ENCODE results near the gene GPX4.

Gene GPX4

GRCh38 chr19:1108291-1109031, 4.7 kb downstream of the GPX4 start:
- no peak overlapping the region for H3K4me3 ChIP-seq (ENCODE audit: low read depth, low read length)
- no peak for DNase-seq (ENCODE audit: low read depth)
- in situ Hi-C loops (cut with HindIII; ENCODE audit: low sequenced_read_pairs) = no loop called here
- no peak for TF ChIP-seq CTCF (IDR thresholded peaks at IDR 0.05; ENCODE audit: low read depth, low read length, missing control alignments)

- TF ChIP-seq CTCF (IDR thresholded peaks at IDR 0.05; ENCODE audit: low read depth, low read length, missing control alignments) = no peak
- DNase-seq (ENCODE audit: low read depth) = no peak
- in situ Hi-C loops (cut with HindIII; ENCODE audit: low sequenced_read_pairs) = no loop called here
- H3K4me3 ChIP-seq (ENCODE audit: low read depth, low read length) = no peak overlapping the region
Observed at GRCh38 chr19:1109032-1109551, 5.3 kb downstream of the GPX4 start.

GRCh38 chr19:1109697-1110671, 6.2 kb downstream of the GPX4 start:
- in situ Hi-C loops (cut with HindIII; ENCODE audit: low sequenced_read_pairs) = no loop called here
- no peak for TF ChIP-seq CTCF (IDR thresholded peaks at IDR 0.05; ENCODE audit: low read depth, low read length, missing control alignments)
- H3K4me3 ChIP-seq (ENCODE audit: low read depth, low read length) = no peak overlapping the region
- DNase-seq (ENCODE audit: low read depth) = no peak

GRCh38 chr19:1110809-1111640, 7.2 kb downstream of the GPX4 start:
- no peak for DNase-seq (ENCODE audit: low read depth)
- H3K4me3 ChIP-seq (ENCODE audit: low read depth, low read length) = no peak overlapping the region
- in situ Hi-C loops (cut with HindIII; ENCODE audit: low sequenced_read_pairs) = no loop called here
- no peak for TF ChIP-seq CTCF (IDR thresholded peaks at IDR 0.05; ENCODE audit: low read depth, low read length, missing control alignments)

- no peak overlapping the region for H3K4me3 ChIP-seq (ENCODE audit: low read depth, low read length)
- no peak for DNase-seq (ENCODE audit: low read depth)
- TF ChIP-seq CTCF (IDR thresholded peaks at IDR 0.05; ENCODE audit: low read depth, low read length, missing control alignments) = no peak
- in situ Hi-C loops (cut with HindIII; ENCODE audit: low sequenced_read_pairs) = no loop called here
Observed at GRCh38 chr19:1111641-1112267, 8.0 kb downstream of the GPX4 start.

Data from astrocyte of the cerebellum (primary cell).